Skeletal muscle satellite cell (primary cell): ENCODE measurements around the gene SPTLC3. TPM values are rescaled to one million over a fixed set of nuclear protein-coding genes. Genes with fewer than 3 reads are reported as not detected.

ENCODE experiments used
- H3K27me3 ChIP-seq: 2 replicates; pipeline ENCODE4 v1.7.0; 2013; ENCODE audit warnings: low read length; ENCODE audit not compliant: control insufficient read depth, insufficient read depth
- H3K36me3 ChIP-seq: 2 replicates; pipeline ENCODE4 v1.7.0; 2013; ENCODE audit warnings: mild to moderate bottlenecking, control low read depth, low read length; ENCODE audit not compliant: insufficient read depth
- H3K4me1 ChIP-seq: 2 replicates; pipeline ENCODE4 v1.7.0; 2013; ENCODE audit warnings: low read length; ENCODE audit not compliant: control insufficient read depth, insufficient read depth
- H3K4me2 ChIP-seq: 2 replicates; pipeline ENCODE4 v1.7.0; 2013; ENCODE audit warnings: mild to moderate bottlenecking, low read length
- H3K4me3 ChIP-seq: 2 replicates; pipeline ENCODE4 v1.7.0; 2013; ENCODE audit warnings: low read length
- H3K9ac ChIP-seq: 2 replicates; pipeline ENCODE4 v1.7.0; 2013; ENCODE audit warnings: mild to moderate bottlenecking, low read depth, low read length, moderate library complexity
- H3K9me3 ChIP-seq: replicated peaks from 2 replicates; pipeline ENCODE4 v1.7.0; 2013; ENCODE audit warnings: mild to moderate bottlenecking, control low read depth, low read length
- total RNA-seq: library from RNA; depleted of rRNA; stranded (reverse); fragments of >200 nt; gene quantifications from 2 replicates; pipeline ENCODE4 v1.2.3, GENCODE V29; 2012; rRNA removed

Gene SPTLC3
- total RNA-seq, result 11.2 and 29.5 TPM in 2 replicates

DNA sequence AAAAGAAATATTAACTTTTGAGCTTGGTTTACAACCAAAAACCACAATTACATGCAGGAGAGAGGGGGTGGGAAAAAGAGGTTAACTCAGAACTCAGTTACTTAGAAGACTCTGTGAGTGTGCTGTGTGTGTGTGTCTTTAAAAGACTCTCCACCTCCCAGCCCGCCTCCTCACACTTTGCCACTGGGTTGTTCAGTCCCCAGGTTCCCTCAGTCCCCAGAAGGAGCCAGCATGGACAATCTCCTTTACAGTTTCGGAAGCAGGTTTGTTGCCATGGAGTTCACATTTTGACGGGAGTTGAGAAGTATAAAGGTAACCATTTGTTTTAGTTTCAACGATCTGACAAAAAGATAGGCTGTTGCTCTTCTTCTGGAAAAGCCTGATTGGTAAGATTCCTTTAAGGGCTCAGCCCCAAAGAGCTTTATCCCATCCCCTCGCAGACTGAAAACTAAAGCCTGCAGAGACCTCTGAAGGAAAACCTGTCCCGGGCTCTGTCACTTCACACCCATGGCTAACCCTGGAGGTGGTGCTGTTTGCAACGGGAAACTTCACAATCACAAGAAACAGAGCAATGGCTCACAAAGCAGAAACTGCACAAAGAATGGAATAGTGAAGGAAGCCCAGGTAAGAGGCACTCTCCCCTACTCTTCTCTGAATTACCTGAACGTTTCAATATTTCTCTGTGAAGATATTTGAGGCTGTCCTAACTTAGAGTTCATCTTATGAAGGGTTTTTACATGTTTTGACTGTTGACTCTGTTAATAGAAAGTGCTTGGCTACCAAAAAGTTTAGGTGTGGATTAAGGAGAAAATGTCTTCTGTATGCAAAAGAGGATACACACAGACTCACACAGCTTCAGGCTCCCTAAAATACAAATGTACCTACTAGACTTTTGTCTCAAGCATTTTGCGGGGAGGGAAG lies at the start of gene SPTLC3:
TSS of gene SPTLC3 (plus strand) at position 212 of the 921 bp plus-strand sequence. CDS start at position 508, 296 bp downstream.
- H3K9me3 ChIP-seq, result no peaks in the 10 kb centered on the region
- H3K36me3 ChIP-seq, result no peaks in the 10 kb centered on the region
- H3K4me1 ChIP-seq, result peaks cover 43% of the 10 kb centered on the region
- H3K9ac ChIP-seq, result peak within 1 kb of the TSS; percentile 63
- H3K4me2 ChIP-seq, result peak within 1 kb of the TSS; percentile 79
- H3K27me3 ChIP-seq, result no peaks in the 10 kb centered on the region
- peak within 1 kb of the TSS; percentile 77 for H3K4me3 ChIP-seq

DNA sequence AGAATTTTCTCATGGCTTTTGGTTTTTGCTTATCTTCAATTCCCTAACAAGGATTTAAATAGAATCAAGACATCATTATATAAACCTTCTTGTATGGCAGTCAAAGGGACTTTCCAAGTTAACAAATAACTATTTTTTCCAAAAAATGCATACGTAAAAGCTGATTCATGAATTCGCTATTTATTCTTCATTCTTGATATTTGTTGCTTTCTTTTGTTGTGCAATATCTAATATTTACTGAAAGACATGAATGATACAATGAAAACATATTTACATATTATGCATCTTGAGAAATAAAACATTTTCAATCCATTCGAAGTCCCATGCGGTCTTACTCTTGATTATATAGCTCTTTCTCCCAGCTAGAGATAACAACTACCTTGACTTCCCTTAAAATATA lies 47.0 kb upstream of the SPTLC3 start:
- Histone ChIP-seq H3K4me1 (no peaks in the 10 kb centered on the region), H3K4me2 (no peak overlapping the region), H3K36me3 (no peaks in the 10 kb centered on the region), H3K9me3 (no peaks in the 10 kb centered on the region), H3K27me3 (no peaks in the 10 kb centered on the region), H3K4me3 (no peak overlapping the region), H3K9ac (no peak overlapping the region)

DNA sequence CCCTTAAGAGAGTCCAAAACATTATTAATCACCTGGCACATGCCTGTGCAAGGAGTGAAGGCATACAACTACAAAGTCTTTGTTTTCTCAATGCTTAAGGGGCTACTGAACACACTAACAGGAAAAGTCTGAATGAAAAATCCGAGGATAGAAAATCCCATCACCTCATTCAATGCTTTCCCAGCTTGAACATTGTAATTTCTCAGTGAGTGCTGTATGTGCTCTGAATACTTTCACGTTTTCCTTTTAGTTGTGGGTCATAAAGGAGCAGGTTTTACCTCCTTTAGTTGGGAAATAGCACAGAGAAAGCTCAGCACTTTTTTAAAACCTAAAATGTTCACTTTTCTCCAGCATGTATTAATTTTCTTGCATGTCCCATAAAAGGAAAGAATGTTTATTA lies 45.9 kb upstream of the SPTLC3 start:
- Histone ChIP-seq H3K9me3 (no peaks in the 10 kb centered on the region), H3K4me2 (no peak overlapping the region), H3K4me1 (no peaks in the 10 kb centered on the region), H3K9ac (no peak overlapping the region), H3K4me3 (no peak overlapping the region), H3K36me3 (no peaks in the 10 kb centered on the region), H3K27me3 (no peaks in the 10 kb centered on the region)

DNA sequence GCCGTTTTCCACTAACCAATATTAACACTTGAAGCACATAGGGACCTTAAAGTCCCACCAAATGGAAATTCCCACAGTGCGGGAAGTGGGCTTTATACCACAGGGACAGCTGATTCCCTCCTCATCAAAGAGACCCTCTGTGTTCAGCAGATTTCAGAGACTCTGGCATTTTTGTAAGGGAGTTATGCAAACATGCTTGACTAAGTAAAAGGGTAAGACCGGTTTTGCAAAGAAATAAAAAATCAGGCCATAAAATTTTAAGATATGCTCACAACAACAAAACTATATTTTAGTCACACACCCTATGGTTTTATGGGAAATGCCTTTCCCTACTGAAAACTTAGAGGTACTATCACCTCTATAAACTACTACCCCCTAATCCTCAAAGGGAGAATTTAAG lies 45.4 kb upstream of the SPTLC3 start:
- H3K36me3 ChIP-seq, result no peaks in the 10 kb centered on the region
- no peak overlapping the region for H3K9ac ChIP-seq
- no peaks in the 10 kb centered on the region for H3K27me3 ChIP-seq

DNA sequence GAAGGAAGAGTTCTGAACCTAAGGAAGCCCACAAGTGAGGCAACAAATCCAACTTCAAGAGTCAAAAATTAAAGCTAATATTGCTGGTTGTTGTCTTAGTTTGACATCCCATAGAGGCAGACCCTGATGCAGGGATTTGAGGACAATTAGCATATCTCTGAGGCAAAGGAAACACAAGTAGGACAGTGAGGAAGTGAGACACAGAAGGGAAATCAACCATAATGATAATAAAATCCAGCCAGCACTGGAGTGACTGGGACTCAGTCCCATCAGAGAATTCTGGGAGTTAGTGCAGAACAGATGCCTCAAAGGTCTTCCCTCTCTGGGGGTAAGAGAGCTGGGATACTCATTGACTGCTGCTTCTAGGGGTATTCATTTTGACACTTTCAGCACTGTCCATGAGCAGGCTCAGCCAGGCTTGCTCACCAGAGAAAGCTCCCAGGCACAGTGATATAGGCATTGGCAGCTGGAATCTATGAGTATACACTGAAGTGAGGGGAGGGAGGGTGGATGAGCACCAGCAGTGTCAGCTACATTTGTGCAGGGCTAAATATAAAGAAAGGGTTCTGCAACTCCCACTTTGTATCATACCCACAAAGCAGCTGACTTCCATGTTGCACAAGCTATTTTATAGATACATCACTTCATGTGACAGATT lies 43.4 kb upstream of the SPTLC3 start:
- no peak overlapping the region for H3K4me2 ChIP-seq
- H3K36me3 ChIP-seq, result no peaks in the 10 kb centered on the region
- no peak overlapping the region for H3K9ac ChIP-seq
- H3K9me3 ChIP-seq, result no peaks in the 10 kb centered on the region
- H3K27me3 ChIP-seq, result peaks cover 3% of the 10 kb centered on the region
- no peak overlapping the region for H3K4me3 ChIP-seq
- H3K4me1 ChIP-seq, result peaks cover under 1% of the 10 kb centered on the region

More for the DNA sequence above, 45.4 kb upstream of the SPTLC3 start:
- Histone ChIP-seq H3K4me2 (no peak overlapping the region), H3K4me1 (no peaks in the 10 kb centered on the region), H3K9me3 (no peaks in the 10 kb centered on the region), H3K4me3 (no peak overlapping the region)

DNA sequence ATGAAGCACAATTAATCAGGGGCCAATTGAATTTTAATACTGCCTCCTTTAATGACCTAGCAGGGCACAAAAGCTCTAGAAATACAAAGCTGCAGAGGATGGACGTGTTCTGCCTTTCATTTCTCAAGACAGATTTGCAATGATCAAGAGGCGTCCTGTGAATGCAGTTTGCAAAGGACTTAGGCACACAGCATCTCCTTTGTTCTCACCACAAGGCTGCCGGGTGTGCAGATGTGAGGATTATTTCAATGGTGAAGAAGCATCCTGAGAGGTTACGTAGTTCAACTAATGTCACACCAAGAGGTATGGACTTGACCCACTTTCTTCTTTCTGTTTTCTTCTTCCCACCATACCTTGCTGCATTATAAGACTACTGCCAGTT lies 42.9 kb upstream of the SPTLC3 start:
- H3K36me3 ChIP-seq, result no peaks in the 10 kb centered on the region
- H3K9ac ChIP-seq, result no peak overlapping the region
- peaks cover 3% of the 10 kb centered on the region for H3K4me1 ChIP-seq
- no peaks in the 10 kb centered on the region for H3K9me3 ChIP-seq
- peaks cover 3% of the 10 kb centered on the region for H3K27me3 ChIP-seq
- H3K4me3 ChIP-seq, result no peak overlapping the region
- no peak overlapping the region for H3K4me2 ChIP-seq

DNA sequence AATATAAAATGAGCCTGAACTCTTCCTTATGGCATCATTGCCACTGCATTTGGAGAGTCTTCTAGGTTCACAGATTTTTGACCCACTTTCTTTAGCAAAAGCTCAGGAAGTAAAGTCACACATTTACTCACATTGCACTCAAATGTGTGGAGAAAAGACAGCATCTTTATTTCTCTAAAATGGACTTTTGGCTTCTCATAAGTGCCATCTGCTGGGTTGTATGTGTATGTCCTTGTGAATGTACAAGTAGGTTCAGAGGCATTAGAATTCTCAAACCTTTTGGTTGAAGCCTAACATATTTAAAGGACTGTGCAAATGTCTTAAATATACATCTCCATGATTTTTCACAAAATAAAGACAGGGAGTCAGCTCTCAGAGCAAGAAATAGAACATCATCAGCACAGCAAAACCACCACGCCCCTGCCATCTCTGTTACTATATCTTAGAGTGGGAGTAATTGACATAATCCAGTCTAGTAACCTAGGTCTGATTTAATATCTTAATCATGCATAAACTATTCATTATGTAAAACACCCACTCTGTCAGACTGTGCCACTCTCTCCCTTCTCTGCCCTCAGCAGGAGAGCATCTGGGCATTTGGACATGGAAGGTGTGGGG lies 42.2 kb upstream of the SPTLC3 start:
- peaks cover 3% of the 10 kb centered on the region for H3K4me1 ChIP-seq
- peaks cover 3% of the 10 kb centered on the region for H3K27me3 ChIP-seq
- no peak overlapping the region for H3K4me3 ChIP-seq
- no peaks in the 10 kb centered on the region for H3K36me3 ChIP-seq
- no peak overlapping the region for H3K4me2 ChIP-seq
- H3K9ac ChIP-seq, result no peak overlapping the region
- H3K9me3 ChIP-seq, result no peaks in the 10 kb centered on the region

DNA sequence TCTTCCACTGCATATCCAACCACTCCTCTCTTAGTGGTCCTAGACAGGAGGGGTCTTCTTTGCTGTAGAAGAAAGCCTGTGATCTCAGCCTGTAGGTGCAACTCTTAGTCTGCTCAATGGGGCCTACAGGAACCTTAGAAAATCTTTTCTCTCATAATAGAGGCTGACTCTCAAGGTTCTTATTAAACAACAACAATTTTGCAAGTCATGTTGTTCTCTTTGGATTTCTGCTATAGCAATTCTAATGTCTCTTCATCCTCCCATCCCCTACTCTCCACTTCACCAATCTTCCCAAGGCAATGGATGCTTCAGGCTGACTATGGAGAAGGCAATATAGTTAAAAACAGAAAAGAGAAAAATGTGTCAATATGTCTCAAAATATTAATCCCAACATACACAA lies 40.8 kb upstream of the SPTLC3 start:
- no peaks in the 10 kb centered on the region for H3K9me3 ChIP-seq
- no peaks in the 10 kb centered on the region for H3K36me3 ChIP-seq
- no peak overlapping the region for H3K4me2 ChIP-seq
- H3K4me1 ChIP-seq, result peaks cover 3% of the 10 kb centered on the region
- H3K4me3 ChIP-seq, result no peak overlapping the region
- H3K9ac ChIP-seq, result no peak overlapping the region
- H3K27me3 ChIP-seq, result peaks cover 3% of the 10 kb centered on the region

DNA sequence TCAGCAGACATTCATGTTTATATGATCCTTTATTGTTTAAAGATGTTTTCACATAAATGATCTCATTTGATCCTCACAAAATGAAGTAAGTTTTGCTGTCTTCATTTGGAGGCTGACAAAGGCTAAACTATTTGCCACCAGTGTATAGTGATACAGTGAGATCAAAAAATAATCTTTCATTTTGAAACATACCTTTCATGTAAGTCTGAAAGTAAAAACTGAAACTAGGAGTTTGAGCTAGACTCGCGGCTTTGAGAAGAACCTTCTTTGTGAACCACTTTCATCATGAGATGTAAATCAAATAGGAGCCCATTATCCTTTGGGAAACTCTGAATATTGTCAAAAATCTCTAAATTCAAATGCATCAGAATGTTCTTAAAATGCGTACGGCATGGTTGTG lies 40.3 kb upstream of the SPTLC3 start:
- Histone ChIP-seq H3K4me3 (no peak overlapping the region), H3K27me3 (peaks cover 3% of the 10 kb centered on the region)

DNA sequence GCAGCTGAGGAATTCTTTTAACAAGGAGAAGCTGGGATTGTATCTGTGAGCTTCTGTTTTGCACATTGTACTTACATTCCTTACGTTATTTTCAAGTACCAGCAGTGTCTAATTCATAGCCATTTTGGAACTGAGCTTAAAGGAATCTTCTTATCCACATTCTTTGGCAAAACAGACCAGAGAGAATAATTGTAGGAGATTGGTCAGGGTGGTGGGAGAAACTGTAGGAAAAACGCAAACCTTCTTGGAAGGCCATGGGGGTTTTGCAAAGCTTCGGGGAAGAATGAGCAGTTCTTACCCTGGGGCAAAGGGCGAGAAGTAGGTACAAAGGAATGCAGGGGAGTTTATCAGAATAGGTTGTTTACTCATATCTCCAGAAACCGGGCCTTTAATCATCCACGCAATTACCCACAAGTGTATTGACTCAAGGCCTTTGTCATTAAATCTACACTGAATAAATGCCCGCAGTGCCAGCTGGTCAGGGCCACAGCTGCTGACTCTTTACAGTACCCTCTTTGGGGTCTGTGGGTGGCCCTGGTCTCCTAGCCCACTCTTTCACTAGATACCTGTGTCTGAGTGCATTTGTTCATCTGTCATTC lies 39.6 kb upstream of the SPTLC3 start:
- H3K9me3 ChIP-seq, result no peaks in the 10 kb centered on the region
- H3K4me3 ChIP-seq, result no peak overlapping the region
- H3K9ac ChIP-seq, result no peak overlapping the region
- H3K36me3 ChIP-seq, result no peaks in the 10 kb centered on the region
- peaks cover 3% of the 10 kb centered on the region for H3K27me3 ChIP-seq
- no peak overlapping the region for H3K4me2 ChIP-seq
- H3K4me1 ChIP-seq, result peaks cover 3% of the 10 kb centered on the region

More for the DNA sequence above, 40.3 kb upstream of the SPTLC3 start:
- Histone ChIP-seq H3K4me2 (no peak overlapping the region), H3K9ac (no peak overlapping the region), H3K36me3 (no peaks in the 10 kb centered on the region), H3K4me1 (peaks cover 3% of the 10 kb centered on the region), H3K9me3 (no peaks in the 10 kb centered on the region)

DNA sequence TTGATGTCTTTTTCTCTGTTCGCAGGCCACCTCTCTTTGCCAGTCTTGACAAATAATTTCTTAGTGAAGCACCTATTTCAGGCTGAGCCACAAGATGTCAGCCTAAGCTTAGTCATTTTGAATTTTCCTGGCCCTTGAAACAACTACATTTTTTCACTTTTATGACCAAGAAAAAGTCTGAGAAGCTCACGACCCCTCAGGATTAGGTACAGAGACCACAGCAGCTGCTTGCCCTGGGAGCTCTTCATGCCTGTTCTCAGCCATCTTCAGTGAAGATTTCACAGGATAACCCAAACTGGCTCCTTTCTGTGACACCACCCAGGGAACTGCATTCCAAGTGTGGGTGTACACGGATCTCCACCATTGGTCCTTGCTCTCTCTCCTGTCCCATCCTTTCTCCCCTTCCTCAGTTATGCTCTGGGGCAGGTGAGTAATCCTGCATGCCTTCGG lies 38.4 kb upstream of the SPTLC3 start:
- Histone ChIP-seq H3K9me3 (no peaks in the 10 kb centered on the region), H3K4me3 (no peak overlapping the region), H3K27me3 (peaks cover 3% of the 10 kb centered on the region), H3K36me3 (no peaks in the 10 kb centered on the region), H3K9ac (no peak overlapping the region), H3K4me2 (peak overlapping the region; percentile 52), H3K4me1 (peaks cover 3% of the 10 kb centered on the region)
